ENCODE data around the gene KAT14.
"Not testable (repeated sequence)": the region's sequence is repeated elsewhere in the genome, so short reads cannot be mapped to it uniquely, and the experiment has no call there.

KAT14 gene

GRCh38 chr20:18225632-18226031 is 88.0 kb downstream of the KAT14 start:
- DNase-seq, result no peak

GRCh38 chr20:18226741-18227140 is 89.1 kb downstream of the KAT14 start:
- DNase-seq, result not testable (repeated sequence)

- no peak for DNase-seq
Observed at GRCh38 chr20:18233408-18233943, 95.8 kb downstream of the KAT14 start.

All from HCEC 1CT (cell line).